ENCODE measurements around the gene TAMM41.

The TAMM41 gene

GRCh38 chr3:11844891-11845290, 1.8 kb downstream of the TAMM41 start:
- H3K9ac ChIP-seq = no peak overlapping the region; the same call in 1 of the 2 replicates
- H3K4me3 ChIP-seq (IDR thresholded peaks at IDR 0.05; ENCODE audit: insufficient read depth, low read depth, low read length) = no peak overlapping the region
- H3K36me3 ChIP-seq (ENCODE audit: insufficient read depth) = no peaks in the 10 kb centered on the region
- no peaks in the 10 kb centered on the region for H4K20me1 ChIP-seq (ENCODE audit: insufficient read depth)
- TF ChIP-seq CTCF (conservative IDR thresholded peaks at IDR 0.05; ENCODE audit: low read depth, low read length) = no peak
- no peak overlapping the region for H2AFZ ChIP-seq (ENCODE audit: low read depth)
- no peak overlapping the region for H3K27ac ChIP-seq
- H3K79me2 ChIP-seq (ENCODE audit: insufficient read depth, low read depth) = peaks cover 12% of the 10 kb centered on the region; the same call in 1 of the 2 replicates
- H3K27me3 ChIP-seq (ENCODE audit: insufficient read depth, low read depth) = no peaks in the 10 kb centered on the region
- peak overlapping the region; percentile 82; the same call in 1 of the 2 replicates for H3K4me2 ChIP-seq
- H3K4me1 ChIP-seq (ENCODE audit: low read depth, poor library complexity, severe bottlenecking) = peaks cover 16% of the 10 kb centered on the region

GRCh38 chr3:11835028-11835639, 11.6 kb downstream of the TAMM41 start:
- Histone ChIP-seq H3K27me3 (ENCODE audit: insufficient read depth, low read depth) (no peaks in the 10 kb centered on the region), H3K4me2 (no peak overlapping the region), H3K9ac (no peak overlapping the region), H3K4me3 (IDR thresholded peaks at IDR 0.05; ENCODE audit: insufficient read depth, low read depth, low read length) (no peak overlapping the region), H3K79me2 (ENCODE audit: insufficient read depth, low read depth) (no peaks in the 10 kb centered on the region), H3K36me3 (ENCODE audit: insufficient read depth) (no peaks in the 10 kb centered on the region), H3K4me1 (ENCODE audit: low read depth, poor library complexity, severe bottlenecking) (no peaks in the 10 kb centered on the region), H3K27ac (no peak overlapping the region), H2AFZ (ENCODE audit: low read depth) (no peak overlapping the region), H4K20me1 (ENCODE audit: insufficient read depth) (no peaks in the 10 kb centered on the region)
- TF ChIP-seq CTCF (conservative IDR thresholded peaks at IDR 0.05; ENCODE audit: low read depth, low read length) = peak; percentile 44

- no peak overlapping the region for H3K9ac ChIP-seq
- H3K79me2 ChIP-seq (ENCODE audit: insufficient read depth, low read depth) = no peaks in the 10 kb centered on the region
- H3K36me3 ChIP-seq (ENCODE audit: insufficient read depth) = no peaks in the 10 kb centered on the region
- no peaks in the 10 kb centered on the region for H3K4me1 ChIP-seq (ENCODE audit: low read depth, poor library complexity, severe bottlenecking)
- no peak overlapping the region for H3K4me3 ChIP-seq (IDR thresholded peaks at IDR 0.05; ENCODE audit: insufficient read depth, low read depth, low read length)
- H3K27ac ChIP-seq = no peak overlapping the region
- H3K4me2 ChIP-seq = no peak overlapping the region
- no peak for TF ChIP-seq CTCF (conservative IDR thresholded peaks at IDR 0.05; ENCODE audit: low read depth, low read length)
- no peak overlapping the region for H2AFZ ChIP-seq (ENCODE audit: low read depth)
- no peaks in the 10 kb centered on the region for H3K27me3 ChIP-seq (ENCODE audit: insufficient read depth, low read depth)
- no peaks in the 10 kb centered on the region for H4K20me1 ChIP-seq (ENCODE audit: insufficient read depth)
Observed at GRCh38 chr3:11832981-11833905, 13.4 kb downstream of the TAMM41 start.

GRCh38 chr3:11829416-11829815, 17.3 kb downstream of the TAMM41 start:
- Histone ChIP-seq H3K79me2 (ENCODE audit: insufficient read depth, low read depth) (no peaks in the 10 kb centered on the region), H3K4me1 (ENCODE audit: low read depth, poor library complexity, severe bottlenecking) (no peaks in the 10 kb centered on the region), H3K27me3 (ENCODE audit: insufficient read depth, low read depth) (no peaks in the 10 kb centered on the region), H3K36me3 (ENCODE audit: insufficient read depth) (no peaks in the 10 kb centered on the region), H3K27ac (no peak overlapping the region), H3K4me3 (IDR thresholded peaks at IDR 0.05; ENCODE audit: insufficient read depth, low read depth, low read length) (no peak overlapping the region), H2AFZ (ENCODE audit: low read depth) (no peak overlapping the region), H4K20me1 (ENCODE audit: insufficient read depth) (no peaks in the 10 kb centered on the region), H3K9ac (no peak overlapping the region), H3K4me2 (no peak overlapping the region)
- no peak for TF ChIP-seq CTCF (conservative IDR thresholded peaks at IDR 0.05; ENCODE audit: low read depth, low read length)
